Gastroesophageal sphincter (tissue), 3 donors: ENCODE results near the gene PDZD4.

Source experiments
- POLR2A ChIP-seq, 2 donors: fragments of 450-650 bp; IDR thresholded peaks; one replicate each; pipeline ENCODE4 v1.6.1; 2017; ENCODE audit warnings: antibody characterized with exemption in 2 of 2, mild to moderate bottlenecking in 2 of 2, moderate library complexity in 1 of 2
- POLR2AphosphoS5 ChIP-seq: sonication (generic); formaldehyde crosslinking; IDR thresholded peaks from one replicate; pipeline ENCODE4 v1.6.1; 2017; ENCODE audit warnings: antibody characterized with exemption
- TF ChIP-seq, protein P1 (sequence below), 4 experiments: fragments of 200-600 bp in 2 of 4; fragments of 450-650 bp in 2 of 4; sonication (generic) in 1 of 4; IDR thresholded peaks; one replicate each; pipeline ENCODE4 v1.5.1; 2017 to 2019; ENCODE audit warnings: antibody characterized with exemption in 4 of 4, mild to moderate bottlenecking in 2 of 4, moderate library complexity in 2 of 4

DNA sequence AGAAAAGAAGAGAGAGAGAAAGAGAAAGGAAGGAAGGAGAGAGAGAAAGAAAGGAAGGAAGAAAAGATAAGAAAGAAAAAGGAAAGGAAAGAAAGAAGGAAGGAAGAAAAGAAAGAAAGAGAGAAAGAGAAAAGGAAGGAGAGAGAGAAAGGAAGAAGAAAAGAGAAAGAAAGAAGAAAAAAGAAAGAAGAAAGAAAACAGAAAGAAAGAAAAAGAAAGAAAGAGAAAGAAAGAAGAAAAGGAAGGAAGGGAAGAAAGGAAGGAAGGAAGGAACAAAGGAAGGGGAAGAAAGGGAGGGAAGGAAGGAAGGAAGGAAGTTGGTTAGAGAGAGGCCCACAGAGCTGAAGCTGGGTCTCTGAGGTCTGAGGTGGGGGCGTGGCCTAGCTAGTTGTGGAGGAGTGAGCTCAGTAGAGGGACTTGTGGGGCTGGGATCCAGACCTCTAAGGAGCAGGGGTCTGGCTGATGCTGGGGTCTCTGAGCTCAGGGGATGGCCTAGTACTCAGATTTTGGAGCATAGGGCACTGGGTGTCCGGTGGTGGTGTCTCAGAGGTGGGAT lies 27.1 kb upstream of the PDZD4 start:
- TF ChIP-seq POLR2A (IDR thresholded peaks at IDR 0.05) (no peak), POLR2AphosphoS5 (no peak)
- TF ChIP-seq, protein P1, sequence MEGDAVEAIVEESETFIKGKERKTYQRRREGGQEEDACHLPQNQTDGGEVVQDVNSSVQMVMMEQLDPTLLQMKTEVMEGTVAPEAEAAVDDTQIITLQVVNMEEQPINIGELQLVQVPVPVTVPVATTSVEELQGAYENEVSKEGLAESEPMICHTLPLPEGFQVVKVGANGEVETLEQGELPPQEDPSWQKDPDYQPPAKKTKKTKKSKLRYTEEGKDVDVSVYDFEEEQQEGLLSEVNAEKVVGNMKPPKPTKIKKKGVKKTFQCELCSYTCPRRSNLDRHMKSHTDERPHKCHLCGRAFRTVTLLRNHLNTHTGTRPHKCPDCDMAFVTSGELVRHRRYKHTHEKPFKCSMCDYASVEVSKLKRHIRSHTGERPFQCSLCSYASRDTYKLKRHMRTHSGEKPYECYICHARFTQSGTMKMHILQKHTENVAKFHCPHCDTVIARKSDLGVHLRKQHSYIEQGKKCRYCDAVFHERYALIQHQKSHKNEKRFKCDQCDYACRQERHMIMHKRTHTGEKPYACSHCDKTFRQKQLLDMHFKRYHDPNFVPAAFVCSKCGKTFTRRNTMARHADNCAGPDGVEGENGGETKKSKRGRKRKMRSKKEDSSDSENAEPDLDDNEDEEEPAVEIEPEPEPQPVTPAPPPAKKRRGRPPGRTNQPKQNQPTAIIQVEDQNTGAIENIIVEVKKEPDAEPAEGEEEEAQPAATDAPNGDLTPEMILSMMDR (IDR thresholded peaks at IDR 0.05): no peak
